ENCODE data around the gene RRP9.

DNA sequence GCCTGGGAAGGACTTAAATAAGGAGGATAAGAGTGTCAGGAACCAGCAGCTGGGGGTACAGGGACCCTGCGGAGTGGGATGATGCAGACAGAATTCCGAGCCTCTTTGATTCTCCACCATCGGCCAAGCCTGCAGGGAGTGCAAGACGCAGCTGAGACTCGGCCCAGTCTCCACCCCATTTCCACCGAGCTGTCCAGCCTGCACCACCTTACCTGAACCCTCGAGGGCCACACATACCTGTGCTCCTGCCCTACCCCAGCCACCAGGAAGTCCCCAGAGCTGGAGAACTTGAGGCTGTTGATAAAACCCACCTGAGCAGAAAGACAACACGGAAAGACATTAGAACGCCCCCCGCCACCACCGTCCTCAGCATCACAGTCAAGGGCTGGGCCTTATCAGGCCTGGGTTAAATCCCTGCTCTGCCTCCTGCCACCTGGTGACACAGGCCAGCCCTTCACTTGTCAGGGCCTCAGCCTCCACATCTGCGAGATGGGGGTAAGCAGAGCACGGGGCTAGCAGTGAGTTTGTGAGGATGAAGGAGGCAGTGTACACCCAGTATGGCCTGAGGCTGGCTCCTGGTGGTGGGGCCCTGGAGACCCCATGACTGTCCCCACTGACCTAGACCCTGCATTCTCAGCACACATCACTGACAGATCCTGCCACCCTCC lies 8.1 kb downstream of the RRP9 start:
- TF ChIP-seq, protein P1, sequence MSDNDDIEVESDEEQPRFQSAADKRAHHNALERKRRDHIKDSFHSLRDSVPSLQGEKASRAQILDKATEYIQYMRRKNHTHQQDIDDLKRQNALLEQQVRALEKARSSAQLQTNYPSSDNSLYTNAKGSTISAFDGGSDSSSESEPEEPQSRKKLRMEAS (IDR thresholded peaks at IDR 0.05), result no peak
- TF ChIP-seq REST (IDR thresholded peaks at IDR 0.05; ENCODE audit: low read depth), result no peak
